ENCODE data around the gene IL1RN.

IL1RN gene

GRCh38 chr2:113175736-113176695 lies 48.6 kb downstream of the IL1RN start:
- no peak for DNase-seq

GRCh38 chr2:113176696-113177355 lies 49.4 kb downstream of the IL1RN start:
- no peak for DNase-seq

GRCh38 chr2:113178069-113178746 lies 50.8 kb downstream of the IL1RN start:
- no peak for DNase-seq

- DNase-seq = no peak
These were observed 51.5 kb downstream of the IL1RN start for GRCh38 chr2:113178891-113179290.

- no peak for DNase-seq
These were observed 52.1 kb downstream of the IL1RN start for GRCh38 chr2:113179446-113180045.

GRCh38 chr2:113180131-113180946 lies 52.9 kb downstream of the IL1RN start:
- no peak for DNase-seq

- DNase-seq = no peak
These were observed 54.1 kb downstream of the IL1RN start for GRCh38 chr2:113181258-113182051.

GRCh38 chr2:113182471-113183260 lies 55.3 kb downstream of the IL1RN start:
- no peak for DNase-seq

GRCh38 chr2:113183264-113183663 lies 55.9 kb downstream of the IL1RN start:
- DNase-seq = no peak

Data from CD4-positive, alpha-beta T cell treated with Interleukin-21 for 1 hour (primary cell).